Measurements from ENCODE around the gene AGER. TPM values are rescaled to one million over a fixed set of nuclear protein-coding genes. Genes with fewer than 3 reads are reported as not detected.
"Not testable (repeated sequence)": the region's sequence is repeated elsewhere in the genome, so short reads cannot be mapped to it uniquely, and the experiment has no call there.

The AGER gene
- total RNA-seq, 2 experiments from 2014 or later: 15.6 to 17.0 TPM

GRCh38 chr6:32189742-32190053 lies 5.6 kb upstream of the AGER start:
- Mint-ChIP-seq H3K27ac (peak overlapping the region; percentile 88), H3K36me3 (ENCODE audit: low read depth) (peaks cover 40% of the 10 kb centered on the region), H3K9me3 (no peaks in the 10 kb centered on the region), H3K4me3 (peak overlapping the region; percentile 78), H3K27me3 (ENCODE audit: low read depth) (no peaks in the 10 kb centered on the region), H3K4me1 (ENCODE audit: low read depth) (peaks cover 60% of the 10 kb centered on the region)
- CTCF ChIA-PET: no interaction called here
- DNase-seq: no peak
- intact Hi-C loops (cut with micrococcal nuclease): loop anchor here (1.0 to 10.0 kb wide), 6 partner anchors 11 to 1015 kb away; partner anchors contain the start of genes ATF6B, ATP6V1G2, CLIC1 and DDX39B

- H3K36me3 Mint-ChIP-seq (ENCODE audit: low read depth): peaks cover 40% of the 10 kb centered on the region
- no peaks in the 10 kb centered on the region for H3K27me3 Mint-ChIP-seq (ENCODE audit: low read depth)
- intact Hi-C loops (cut with micrococcal nuclease): no loop called here
- CTCF ChIA-PET: interaction anchor here (1.7 kb wide), 1 partner anchor 13 kb away, joined by 3 read pairs; no protein-coding TSS in a partner anchor
- no peaks in the 10 kb centered on the region for H3K9me3 Mint-ChIP-seq
- H3K27ac Mint-ChIP-seq: peak overlapping the region; percentile 88
- no peak for DNase-seq
- peaks cover 58% of the 10 kb centered on the region for H3K4me1 Mint-ChIP-seq (ENCODE audit: low read depth)
- H3K4me3 Mint-ChIP-seq: peak overlapping the region; percentile 78
These were observed 5.2 kb upstream of the AGER start for GRCh38 chr6:32189069-32189741.

- CTCF ChIA-PET: interaction anchor here (0.6 to 1.7 kb wide), 2 partner anchors 9 to 12 kb away, joined by 3 read pairs; no protein-coding TSS in a partner anchor
- H3K9me3 Mint-ChIP-seq: no peaks in the 10 kb centered on the region
- H3K36me3 Mint-ChIP-seq (ENCODE audit: low read depth): peaks cover 40% of the 10 kb centered on the region
- no peak for DNase-seq
- intact Hi-C loops (cut with micrococcal nuclease): no loop called here
- peaks cover 56% of the 10 kb centered on the region for H3K4me1 Mint-ChIP-seq (ENCODE audit: low read depth)
- no peaks in the 10 kb centered on the region for H3K27me3 Mint-ChIP-seq (ENCODE audit: low read depth)
- peak overlapping the region; percentile 78 for H3K4me3 Mint-ChIP-seq
- peak overlapping the region; percentile 88 for H3K27ac Mint-ChIP-seq
These were observed 4.5 kb upstream of the AGER start for GRCh38 chr6:32188381-32189068.

- peak overlapping the region; percentile 65 for H3K27ac Mint-ChIP-seq
- DNase-seq; H3K27me3 Mint-ChIP-seq (ENCODE audit: low read depth); intact Hi-C loops (cut with micrococcal nuclease); H3K9me3 Mint-ChIP-seq: not testable (repeated sequence)
- H3K36me3 Mint-ChIP-seq (ENCODE audit: low read depth): peaks cover 40% of the 10 kb centered on the region
- peak overlapping the region; percentile 29 for H3K4me3 Mint-ChIP-seq
- CTCF ChIA-PET: interaction anchor here (0.6 to 1.7 kb wide), 2 partner anchors 9 to 11 kb away, joined by 3 read pairs; no protein-coding TSS in a partner anchor
- peaks cover 58% of the 10 kb centered on the region for H3K4me1 Mint-ChIP-seq (ENCODE audit: low read depth)
These were observed 3.8 kb upstream of the AGER start for GRCh38 chr6:32187725-32188380.

- peak overlapping the region; percentile 73 for H3K27ac Mint-ChIP-seq
- H3K36me3 Mint-ChIP-seq (ENCODE audit: low read depth): peaks cover 40% of the 10 kb centered on the region
- H3K4me1 Mint-ChIP-seq (ENCODE audit: low read depth): peaks cover 60% of the 10 kb centered on the region
- intact Hi-C loops (cut with micrococcal nuclease): no loop called here
- H3K9me3 Mint-ChIP-seq: no peaks in the 10 kb centered on the region
- H3K27me3 Mint-ChIP-seq (ENCODE audit: low read depth): no peaks in the 10 kb centered on the region
- H3K4me3 Mint-ChIP-seq: peak overlapping the region; percentile 23
- CTCF ChIA-PET: no interaction called here
- DNase-seq: no peak
These were observed 3.1 kb upstream of the AGER start for GRCh38 chr6:32187009-32187709.

GRCh38 chr6:32186151-32186840 lies 2.2 kb upstream of the AGER start:
- H3K9me3 Mint-ChIP-seq; intact Hi-C loops (cut with micrococcal nuclease); H3K27me3 Mint-ChIP-seq (ENCODE audit: low read depth); H3K4me3 Mint-ChIP-seq; DNase-seq; CTCF ChIA-PET: not testable (repeated sequence)
- Mint-ChIP-seq H3K27ac (peak overlapping the region; percentile 73), H3K4me1 (ENCODE audit: low read depth) (peaks cover 59% of the 10 kb centered on the region), H3K36me3 (ENCODE audit: low read depth) (peaks cover 35% of the 10 kb centered on the region)

GRCh38 chr6:32185681-32186131 lies 1.7 kb upstream of the AGER start:
- CTCF ChIA-PET; H3K4me3 Mint-ChIP-seq; H3K27me3 Mint-ChIP-seq (ENCODE audit: low read depth); H3K9me3 Mint-ChIP-seq; intact Hi-C loops (cut with micrococcal nuclease): not testable (repeated sequence)
- Mint-ChIP-seq H3K36me3 (ENCODE audit: low read depth) (peaks cover 32% of the 10 kb centered on the region), H3K4me1 (ENCODE audit: low read depth) (peaks cover 57% of the 10 kb centered on the region), H3K27ac (peak overlapping the region; percentile 73)
- DNase-seq: peak; percentile 65

GRCh38 chr6:32183483-32184083 lies 470 bp downstream of the AGER start:
- intact Hi-C loops (cut with micrococcal nuclease): no loop called here
- CTCF ChIA-PET: no interaction called here
- Mint-ChIP-seq H3K4me3 (no peak overlapping the region), H3K36me3 (ENCODE audit: low read depth) (peaks cover 29% of the 10 kb centered on the region), H3K27ac (no peak overlapping the region), H3K4me1 (ENCODE audit: low read depth) (peaks cover 69% of the 10 kb centered on the region), H3K27me3 (ENCODE audit: low read depth) (no peaks in the 10 kb centered on the region), H3K9me3 (no peaks in the 10 kb centered on the region)
- DNase-seq: no peak

- peaks cover 65% of the 10 kb centered on the region for H3K4me1 Mint-ChIP-seq (ENCODE audit: low read depth)
- CTCF ChIA-PET: interaction anchor here (0.5 to 0.6 kb wide), 2 partner anchors 11 to 51 kb away, joined by 3 read pairs; no protein-coding TSS in a partner anchor
- no peaks in the 10 kb centered on the region for H3K27me3 Mint-ChIP-seq (ENCODE audit: low read depth)
- peak overlapping the region; percentile 3 for H3K27ac Mint-ChIP-seq
- peaks cover 25% of the 10 kb centered on the region for H3K36me3 Mint-ChIP-seq (ENCODE audit: low read depth)
- DNase-seq: no peak
- intact Hi-C loops (cut with micrococcal nuclease): no loop called here
- H3K4me3 Mint-ChIP-seq: no peak overlapping the region
- H3K9me3 Mint-ChIP-seq: no peaks in the 10 kb centered on the region
These were observed 1.0 kb downstream of the AGER start for GRCh38 chr6:32183030-32183429.

GRCh38 chr6:32182555-32182981 lies 1.5 kb downstream of the AGER start:
- CTCF ChIA-PET: interaction anchor here (0.5 to 0.9 kb wide), 3 partner anchors 11 to 52 kb away, joined by 3 read pairs; no protein-coding TSS in a partner anchor
- Mint-ChIP-seq H3K4me3 (no peak overlapping the region), H3K27me3 (ENCODE audit: low read depth) (no peaks in the 10 kb centered on the region), H3K4me1 (ENCODE audit: low read depth) (peaks cover 60% of the 10 kb centered on the region), H3K9me3 (no peaks in the 10 kb centered on the region), H3K36me3 (ENCODE audit: low read depth) (peaks cover 24% of the 10 kb centered on the region), H3K27ac (peak overlapping the region; percentile 19)
- DNase-seq: no peak
- intact Hi-C loops (cut with micrococcal nuclease): no loop called here

- DNase-seq: no peak
- Mint-ChIP-seq H3K4me1 (ENCODE audit: low read depth) (peaks cover 56% of the 10 kb centered on the region), H3K36me3 (ENCODE audit: low read depth) (peaks cover 18% of the 10 kb centered on the region), H3K27me3 (ENCODE audit: low read depth) (no peaks in the 10 kb centered on the region), H3K27ac (peak overlapping the region; percentile 19), H3K4me3 (no peak overlapping the region), H3K9me3 (no peaks in the 10 kb centered on the region)
- intact Hi-C loops (cut with micrococcal nuclease): no loop called here
- CTCF ChIA-PET: interaction anchor here (0.9 kb wide), 1 partner anchor 13 kb away, joined by 3 read pairs; no protein-coding TSS in a partner anchor
These were observed 2.0 kb downstream of the AGER start for GRCh38 chr6:32181915-32182529.

All from activated naive CD4-positive, alpha-beta T cell treated with anti-CD3 and anti-CD28 coated beads for 36 hours (primary cell).